ENCODE data around the gene FOXP1. TPM values are rescaled to one million over a fixed set of nuclear protein-coding genes. Genes with fewer than 3 reads are reported as not detected.
"Not testable (repeated sequence)": the region's sequence is repeated elsewhere in the genome, so short reads cannot be mapped to it uniquely, and the experiment has no call there.

Gene FOXP1
- total and polyA plus RNA-seq, 2 experiments from 2014 or later, result 37.4 to 59.9 TPM

DNA sequence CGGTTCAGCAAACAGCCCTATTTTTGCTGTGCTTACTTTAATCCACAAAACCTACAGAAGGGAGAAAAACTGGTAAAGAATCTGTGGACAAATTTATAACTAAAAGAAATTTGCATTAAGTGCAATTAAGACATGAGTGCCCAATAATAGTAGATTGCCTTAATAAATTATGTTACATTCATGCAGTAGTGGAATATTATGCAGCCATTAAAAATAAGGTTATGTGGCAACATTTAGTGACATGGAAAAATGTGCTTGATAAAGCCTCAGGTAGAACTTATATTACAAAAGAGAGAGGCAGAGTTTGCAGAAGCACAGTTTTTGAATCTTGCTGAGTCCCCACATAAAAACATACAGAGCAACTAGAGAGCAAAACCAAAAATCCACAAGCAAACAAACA is 253.0 kb downstream of the FOXP1 start:
- in situ Hi-C loops (cut with MboI), result no loop called here
- Histone ChIP-seq H3F3A (ENCODE audit: insufficient read depth) (peaks cover 3% of the 10 kb centered on the region; the same call in 1 of the 2 replicates), H3K9me2 (ENCODE audit: insufficient read depth) (no peaks in the 10 kb centered on the region), H3K27ac (no peak overlapping the region), H3K4me3 (no peak overlapping the region), H3K79me2 (ENCODE audit: insufficient read depth) (no peaks in the 10 kb centered on the region), H3K9ac (no peak overlapping the region), H3K4me1 (ENCODE audit: insufficient read depth) (no peaks in the 10 kb centered on the region), H3K4me2 (ENCODE audit: unreplicated experiment) (no peak overlapping the region), H4K20me1 (ENCODE audit: insufficient read depth) (no peaks in the 10 kb centered on the region), H3K27me3 (replicated peaks; ENCODE audit: insufficient read depth) (no peaks in the 10 kb centered on the region), H3K36me3 (ENCODE audit: low read depth) (peaks cover 4% of the 10 kb centered on the region; the same call in 1 of the 2 replicates), H3K9me3 (ENCODE audit: low read depth) (no peaks in the 10 kb centered on the region), H2AFZ (no peak overlapping the region)
- TF ChIP-seq EZH2phosphoT487 (IDR thresholded peaks at IDR 0.05; ENCODE audit: insufficient read depth, low read depth) (no peak), EZH2 (IDR thresholded peaks at IDR 0.05; ENCODE audit: insufficient read depth, poor library complexity, severe bottlenecking) (no peak)
- no peak for DNase-seq
- 96 to 100% methylated on average over 1 of the region's 1 CpG for WGBS, 2 experiments (ENCODE audit: low coverage in 1 of 2, low lambda C conversion rate in 2 of 2, missing lambda C conversion rate in 2 of 2)

DNA sequence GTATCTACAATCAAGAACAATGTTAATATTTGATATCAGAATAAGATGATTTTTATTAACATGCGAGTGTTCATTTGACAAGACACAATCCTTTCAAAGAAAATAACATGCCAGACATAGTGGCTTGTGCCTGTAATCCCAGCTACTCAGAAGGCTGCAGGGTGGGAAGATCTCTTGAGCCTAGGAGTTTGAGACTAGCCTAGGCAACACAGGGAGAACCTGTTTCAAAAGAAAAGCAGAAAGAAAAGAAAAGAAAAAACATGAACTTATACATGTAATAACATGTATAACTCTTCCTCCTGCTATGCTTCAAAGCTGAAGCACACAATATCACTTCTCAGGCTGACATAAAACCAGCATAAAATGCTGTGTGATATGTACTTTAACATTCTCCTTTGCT is 253.7 kb downstream of the FOXP1 start:
- H3K36me3 ChIP-seq (ENCODE audit: low read depth), result peaks cover 4% of the 10 kb centered on the region; the same call in 1 of the 2 replicates
- in situ Hi-C loops (cut with MboI), result no loop called here
- H3K4me2 ChIP-seq (ENCODE audit: unreplicated experiment), result no peak overlapping the region
- no peaks in the 10 kb centered on the region for H3K79me2 ChIP-seq (ENCODE audit: insufficient read depth)
- no peak overlapping the region for H2AFZ ChIP-seq
- DNase-seq, result no peak
- H3F3A ChIP-seq (ENCODE audit: insufficient read depth), result peaks cover 3% of the 10 kb centered on the region; the same call in 1 of the 2 replicates
- H4K20me1 ChIP-seq (ENCODE audit: insufficient read depth), result no peaks in the 10 kb centered on the region
- H3K9me2 ChIP-seq (ENCODE audit: insufficient read depth), result no peaks in the 10 kb centered on the region
- WGBS, 2 experiments (ENCODE audit: low coverage in 1 of 2, low lambda C conversion rate in 2 of 2, missing lambda C conversion rate in 2 of 2), result 96 to 97% methylated on average over 1 of the region's 1 CpG
- no peaks in the 10 kb centered on the region for H3K27me3 ChIP-seq (replicated peaks; ENCODE audit: insufficient read depth)
- no peak overlapping the region for H3K4me3 ChIP-seq
- TF ChIP-seq EZH2 (IDR thresholded peaks at IDR 0.05; ENCODE audit: insufficient read depth, poor library complexity, severe bottlenecking), result no peak
- no peak overlapping the region for H3K9ac ChIP-seq
- no peak overlapping the region for H3K27ac ChIP-seq
- no peaks in the 10 kb centered on the region for H3K9me3 ChIP-seq (ENCODE audit: low read depth)
- H3K4me1 ChIP-seq (ENCODE audit: insufficient read depth), result no peaks in the 10 kb centered on the region

DNA sequence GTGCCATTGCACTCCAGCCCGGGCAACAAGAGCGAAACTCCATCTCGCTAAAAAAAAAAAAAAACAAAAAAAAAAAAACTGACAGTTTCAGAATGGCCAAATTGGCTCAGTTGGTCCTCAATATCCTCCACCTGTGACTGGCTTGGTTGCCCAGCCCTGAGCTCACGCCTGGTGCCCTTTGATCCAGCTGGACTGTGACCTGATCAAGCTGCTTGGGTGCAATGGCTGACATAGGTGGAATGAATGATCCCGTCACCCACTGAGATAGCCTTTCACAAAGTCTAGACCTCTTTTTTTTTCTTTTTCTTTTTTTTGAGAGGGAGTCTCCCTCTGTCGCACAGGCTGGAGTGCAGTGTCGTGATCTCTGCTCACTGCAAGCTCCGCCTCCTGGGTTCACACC is 254.6 kb downstream of the FOXP1 start:
- peaks cover 3% of the 10 kb centered on the region; the same call in 1 of the 2 replicates for H3F3A ChIP-seq (ENCODE audit: insufficient read depth)
- no peak overlapping the region for H3K27ac ChIP-seq
- no peaks in the 10 kb centered on the region; the same call in 1 of the 2 replicates for H3K36me3 ChIP-seq (ENCODE audit: low read depth)
- no peak overlapping the region for H3K4me2 ChIP-seq (ENCODE audit: unreplicated experiment)
- in situ Hi-C loops (cut with MboI), result no loop called here
- 96 to 99% methylated on average over 5 to 8 of the region's 8 CpGs for WGBS, 2 experiments (ENCODE audit: low coverage in 1 of 2, low lambda C conversion rate in 2 of 2, missing lambda C conversion rate in 2 of 2)
- H3K9ac ChIP-seq, result no peak overlapping the region
- no peaks in the 10 kb centered on the region for H3K9me3 ChIP-seq (ENCODE audit: low read depth)
- no peak for DNase-seq
- no peaks in the 10 kb centered on the region for H3K27me3 ChIP-seq (replicated peaks; ENCODE audit: insufficient read depth)
- H2AFZ ChIP-seq, result no peak overlapping the region
- no peak overlapping the region for H3K4me3 ChIP-seq
- no peaks in the 10 kb centered on the region for H3K9me2 ChIP-seq (ENCODE audit: insufficient read depth)
- TF ChIP-seq EZH2 (IDR thresholded peaks at IDR 0.05; ENCODE audit: insufficient read depth, poor library complexity, severe bottlenecking), result no peak
- TF ChIP-seq EZH2phosphoT487 (IDR thresholded peaks at IDR 0.05; ENCODE audit: insufficient read depth, low read depth), result no peak
- no peaks in the 10 kb centered on the region for H4K20me1 ChIP-seq (ENCODE audit: insufficient read depth)
- no peaks in the 10 kb centered on the region for H3K4me1 ChIP-seq (ENCODE audit: insufficient read depth)
- H3K79me2 ChIP-seq (ENCODE audit: insufficient read depth), result no peaks in the 10 kb centered on the region

- no peaks in the 10 kb centered on the region for H3K9me2 ChIP-seq (ENCODE audit: insufficient read depth)
- no peak for DNase-seq
- no peaks in the 10 kb centered on the region for H3F3A ChIP-seq (ENCODE audit: insufficient read depth)
- TF ChIP-seq EZH2 (IDR thresholded peaks at IDR 0.05; ENCODE audit: insufficient read depth, poor library complexity, severe bottlenecking) (no peak), EZH2phosphoT487 (IDR thresholded peaks at IDR 0.05; ENCODE audit: insufficient read depth, low read depth) (no peak)
- no peak overlapping the region for H3K4me3 ChIP-seq
- in situ Hi-C loops (cut with MboI), result no loop called here
- H3K4me2 ChIP-seq (ENCODE audit: unreplicated experiment), result no peak overlapping the region
- no peak overlapping the region for H2AFZ ChIP-seq
- H3K9me3 ChIP-seq (ENCODE audit: low read depth), result no peaks in the 10 kb centered on the region
- H4K20me1 ChIP-seq (ENCODE audit: insufficient read depth), result no peaks in the 10 kb centered on the region
- no peaks in the 10 kb centered on the region for H3K27me3 ChIP-seq (replicated peaks; ENCODE audit: insufficient read depth)
- 80 to 92% methylated on average over 4 of the region's 4 CpGs for WGBS, 2 experiments (ENCODE audit: low coverage in 1 of 2, low lambda C conversion rate in 2 of 2, missing lambda C conversion rate in 2 of 2)
- no peak overlapping the region for H3K9ac ChIP-seq
- no peaks in the 10 kb centered on the region for H3K4me1 ChIP-seq (ENCODE audit: insufficient read depth)
- H3K79me2 ChIP-seq (ENCODE audit: insufficient read depth), result no peaks in the 10 kb centered on the region
- no peak overlapping the region for H3K27ac ChIP-seq
- H3K36me3 ChIP-seq (ENCODE audit: low read depth), result no peaks in the 10 kb centered on the region; the same call in 1 of the 2 replicates
Observed at GRCh38 chr3:71327936-71328335, 255.6 kb downstream of the FOXP1 start.

GRCh38 chr3:71325715-71326114 is 257.8 kb downstream of the FOXP1 start:
- Histone ChIP-seq H3K4me1 (ENCODE audit: insufficient read depth) (no peaks in the 10 kb centered on the region), H3K79me2 (ENCODE audit: insufficient read depth) (no peaks in the 10 kb centered on the region)
- 94 to 95% methylated on average over 3 of the region's 3 CpGs for WGBS, 2 experiments (ENCODE audit: low coverage in 1 of 2, low lambda C conversion rate in 2 of 2, missing lambda C conversion rate in 2 of 2)

DNA sequence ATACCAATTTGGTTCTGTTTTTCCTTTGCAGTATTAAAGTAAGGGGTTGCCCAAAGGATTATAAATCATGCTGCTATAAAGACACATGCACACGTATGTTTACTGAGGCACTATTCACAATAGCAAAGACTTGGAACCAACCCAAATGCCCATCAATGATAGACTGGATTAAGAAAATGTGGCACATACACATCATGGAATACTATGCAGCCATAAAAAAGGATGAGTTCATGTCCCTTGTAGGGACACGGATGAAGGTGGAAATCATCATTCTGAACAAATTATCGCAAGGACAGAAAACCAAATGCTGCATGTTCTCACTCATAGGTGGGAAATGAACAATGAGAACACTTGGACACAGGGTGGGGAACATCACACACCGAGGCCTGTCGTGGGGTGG is 259.3 kb downstream of the FOXP1 start:
- H3K27ac ChIP-seq; H3K9me2 ChIP-seq (ENCODE audit: insufficient read depth); DNase-seq; H2AFZ ChIP-seq; H3K4me3 ChIP-seq; H3K4me1 ChIP-seq (ENCODE audit: insufficient read depth); H3F3A ChIP-seq (ENCODE audit: insufficient read depth); H3K27me3 ChIP-seq (replicated peaks; ENCODE audit: insufficient read depth); H3K36me3 ChIP-seq (ENCODE audit: low read depth); H3K79me2 ChIP-seq (ENCODE audit: insufficient read depth); H3K9ac ChIP-seq; H3K4me2 ChIP-seq (ENCODE audit: unreplicated experiment); in situ Hi-C loops (cut with MboI); H3K9me3 ChIP-seq (ENCODE audit: low read depth); H4K20me1 ChIP-seq (ENCODE audit: insufficient read depth): not testable (repeated sequence)
- 93 to 94% methylated on average over 5 of the region's 5 CpGs for WGBS, 2 experiments (ENCODE audit: low coverage in 1 of 2, low lambda C conversion rate in 2 of 2, missing lambda C conversion rate in 2 of 2)

More at GRCh38 chr3:71325715-71326114, 257.8 kb downstream of the FOXP1 start:
- DNase-seq, result no peak
- no peaks in the 10 kb centered on the region for H3F3A ChIP-seq (ENCODE audit: insufficient read depth)
- no peak overlapping the region for H3K27ac ChIP-seq
- H2AFZ ChIP-seq, result no peak overlapping the region
- H4K20me1 ChIP-seq (ENCODE audit: insufficient read depth), result no peaks in the 10 kb centered on the region
- no peak overlapping the region for H3K4me3 ChIP-seq
- H3K9me2 ChIP-seq (ENCODE audit: insufficient read depth), result no peaks in the 10 kb centered on the region
- no peaks in the 10 kb centered on the region for H3K36me3 ChIP-seq (ENCODE audit: low read depth)
- in situ Hi-C loops (cut with MboI), result no loop called here
- no peak overlapping the region for H3K4me2 ChIP-seq (ENCODE audit: unreplicated experiment)
- no peak overlapping the region for H3K9ac ChIP-seq
- no peaks in the 10 kb centered on the region for H3K27me3 ChIP-seq (replicated peaks; ENCODE audit: insufficient read depth)
- TF ChIP-seq EZH2 (IDR thresholded peaks at IDR 0.05; ENCODE audit: insufficient read depth, poor library complexity, severe bottlenecking) (no peak), EZH2phosphoT487 (IDR thresholded peaks at IDR 0.05; ENCODE audit: insufficient read depth, low read depth) (no peak)
- H3K9me3 ChIP-seq (ENCODE audit: low read depth), result no peaks in the 10 kb centered on the region
